Peyer's patch (tissue), 4 donors: ENCODE measurements around the gene POU6F1.

Source experiments
- CTCF ChIP-seq, 6 experiments: fragments of 450-650 bp in 4 of 6; fragments of 200-600 bp in 2 of 6; sonication (generic) in 1 of 6; IDR thresholded peaks; one replicate each; pipeline ENCODE4 v1.5.1; 2017 to 2019; ENCODE audit warnings: antibody characterized with exemption in 6 of 6, mild to moderate bottlenecking in 3 of 6, moderate library complexity in 1 of 6
- POLR2A ChIP-seq, 2 donors: fragments of 450-650 bp; IDR thresholded peaks; one replicate each; pipeline ENCODE4 v1.5.1; 2017; ENCODE audit warnings: antibody characterized with exemption in 2 of 2, mild to moderate bottlenecking in 2 of 2, moderate library complexity in 2 of 2

GRCh38 chr12:51208016-51208660 is 9.7 kb downstream of the POU6F1 start:
- TF ChIP-seq CTCF (IDR thresholded peaks at IDR 0.05): no peak
- TF ChIP-seq POLR2A (IDR thresholded peaks at IDR 0.05): no peak
